ENCODE results near the gene TBC1D2B.
"Not testable (repeated sequence)": the region's sequence is repeated elsewhere in the genome, so short reads cannot be mapped to it uniquely, and the experiment has no call there.

The TBC1D2B gene

GRCh38 chr15:77994893-77995536, 82.5 kb downstream of the TBC1D2B start:
- not testable (repeated sequence) for DNase-seq; H3K4me2 ChIP-seq (ENCODE audit: low read depth, low read length); H3K27ac ChIP-seq (ENCODE audit: low read length)

GRCh38 chr15:77993970-77994693, 83.4 kb downstream of the TBC1D2B start:
- not testable (repeated sequence) for H3K4me2 ChIP-seq (ENCODE audit: low read depth, low read length); H3K4me3 ChIP-seq (ENCODE audit: low read length); H3K9ac ChIP-seq (ENCODE audit: low read length); H3K79me2 ChIP-seq (ENCODE audit: low read length); H3K27ac ChIP-seq (ENCODE audit: low read length); H3K27me3 ChIP-seq (replicated peaks; ENCODE audit: insufficient read depth, low read length); H4K20me1 ChIP-seq (ENCODE audit: insufficient read depth, low read length); H2AFZ ChIP-seq (ENCODE audit: low read length); H3K9me2 ChIP-seq (replicated peaks; ENCODE audit: insufficient read depth, low read length); DNase-seq; H3K36me3 ChIP-seq (replicated peaks; ENCODE audit: insufficient read depth, low read length); H3K4me1 ChIP-seq (ENCODE audit: low read length); H3K9me3 ChIP-seq (replicated peaks; ENCODE audit: insufficient read depth, low read length); H3F3A ChIP-seq (ENCODE audit: insufficient read depth, low read length)

More at GRCh38 chr15:77994893-77995536, 82.5 kb downstream of the TBC1D2B start:
- not testable (repeated sequence) for H3K4me3 ChIP-seq (ENCODE audit: low read length); H3K9me2 ChIP-seq (replicated peaks; ENCODE audit: insufficient read depth, low read length); H3K9ac ChIP-seq (ENCODE audit: low read length); H4K20me1 ChIP-seq (ENCODE audit: insufficient read depth, low read length); H3K27me3 ChIP-seq (replicated peaks; ENCODE audit: insufficient read depth, low read length); H3K9me3 ChIP-seq (replicated peaks; ENCODE audit: insufficient read depth, low read length); H3F3A ChIP-seq (ENCODE audit: insufficient read depth, low read length); H2AFZ ChIP-seq (ENCODE audit: low read length); H3K79me2 ChIP-seq (ENCODE audit: low read length); H3K4me1 ChIP-seq (ENCODE audit: low read length); H3K36me3 ChIP-seq (replicated peaks; ENCODE audit: insufficient read depth, low read length)
- peak; percentile 20 for TF ChIP-seq CTCF (IDR thresholded peaks at IDR 0.05; ENCODE audit: low read length)

GRCh38 chr15:77993374-77993911, 84.1 kb downstream of the TBC1D2B start:
- no peak overlapping the region for H3K27ac ChIP-seq (ENCODE audit: low read length)
- H3K9ac ChIP-seq (ENCODE audit: low read length): no peak overlapping the region

More at GRCh38 chr15:77993374-77993911, 84.1 kb downstream of the TBC1D2B start:
- Histone ChIP-seq H4K20me1 (ENCODE audit: insufficient read depth, low read length) (no peaks in the 10 kb centered on the region), H3K36me3 (replicated peaks; ENCODE audit: insufficient read depth, low read length) (no peaks in the 10 kb centered on the region), H2AFZ (ENCODE audit: low read length) (no peak overlapping the region), H3K79me2 (ENCODE audit: low read length) (no peaks in the 10 kb centered on the region), H3K4me3 (ENCODE audit: low read length) (no peak overlapping the region), H3K4me1 (ENCODE audit: low read length) (0 out of 2 replicates have a peak, but pooled peaks cover 5% of the 10 kb centered on the region), H3K9me2 (replicated peaks; ENCODE audit: insufficient read depth, low read length) (no peaks in the 10 kb centered on the region), H3K9me3 (replicated peaks; ENCODE audit: insufficient read depth, low read length) (no peaks in the 10 kb centered on the region), H3F3A (ENCODE audit: insufficient read depth, low read length) (no peaks in the 10 kb centered on the region), H3K27me3 (replicated peaks; ENCODE audit: insufficient read depth, low read length) (no peaks in the 10 kb centered on the region), H3K4me2 (ENCODE audit: low read depth, low read length) (no peak overlapping the region)
- TF ChIP-seq EZH2 (optimal IDR thresholded peaks at IDR 0.05; ENCODE audit: low read depth, low read length) (no peak), EZH2phosphoT487 (IDR thresholded peaks at IDR 0.05; ENCODE audit: low read length) (no peak), CTCF (IDR thresholded peaks at IDR 0.05; ENCODE audit: low read length) (no peak)
- DNase-seq: no peak
